ENCODE data around the gene APC2. TPM values are rescaled to one million over a fixed set of nuclear protein-coding genes. Genes with fewer than 3 reads are reported as not detected.

Gene APC2
- total RNA-seq, 1 experiment from 2014 or later = 11.9 TPM

DNA sequence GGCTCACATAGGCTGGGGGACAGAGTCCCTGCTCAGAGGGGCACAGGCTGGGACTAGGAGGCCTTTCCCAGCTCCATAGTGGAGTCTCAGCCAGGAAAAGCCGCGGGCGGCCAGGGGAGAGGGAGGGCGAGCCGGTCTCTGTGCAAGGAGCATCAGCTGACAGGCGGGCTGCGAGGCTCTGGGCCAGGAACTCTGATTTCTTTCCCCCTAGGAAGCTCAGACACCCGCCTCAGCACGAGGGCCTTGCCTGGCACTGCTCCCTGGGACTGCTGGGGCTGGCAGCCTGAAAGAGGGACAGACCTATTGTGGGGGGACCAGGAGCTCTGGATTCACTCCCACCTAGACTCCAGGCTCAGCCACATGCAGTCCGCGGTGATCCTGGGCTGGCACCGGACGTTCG is 71.7 kb downstream of the APC2 start:
- no peak for TF ChIP-seq POLR2AphosphoS5 (IDR thresholded peaks at IDR 0.05; ENCODE audit: low read depth, low read length)
- TF ChIP-seq, protein P1, sequence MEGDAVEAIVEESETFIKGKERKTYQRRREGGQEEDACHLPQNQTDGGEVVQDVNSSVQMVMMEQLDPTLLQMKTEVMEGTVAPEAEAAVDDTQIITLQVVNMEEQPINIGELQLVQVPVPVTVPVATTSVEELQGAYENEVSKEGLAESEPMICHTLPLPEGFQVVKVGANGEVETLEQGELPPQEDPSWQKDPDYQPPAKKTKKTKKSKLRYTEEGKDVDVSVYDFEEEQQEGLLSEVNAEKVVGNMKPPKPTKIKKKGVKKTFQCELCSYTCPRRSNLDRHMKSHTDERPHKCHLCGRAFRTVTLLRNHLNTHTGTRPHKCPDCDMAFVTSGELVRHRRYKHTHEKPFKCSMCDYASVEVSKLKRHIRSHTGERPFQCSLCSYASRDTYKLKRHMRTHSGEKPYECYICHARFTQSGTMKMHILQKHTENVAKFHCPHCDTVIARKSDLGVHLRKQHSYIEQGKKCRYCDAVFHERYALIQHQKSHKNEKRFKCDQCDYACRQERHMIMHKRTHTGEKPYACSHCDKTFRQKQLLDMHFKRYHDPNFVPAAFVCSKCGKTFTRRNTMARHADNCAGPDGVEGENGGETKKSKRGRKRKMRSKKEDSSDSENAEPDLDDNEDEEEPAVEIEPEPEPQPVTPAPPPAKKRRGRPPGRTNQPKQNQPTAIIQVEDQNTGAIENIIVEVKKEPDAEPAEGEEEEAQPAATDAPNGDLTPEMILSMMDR (IDR thresholded peaks at IDR 0.05) = no peak
- TF ChIP-seq SIN3A (IDR thresholded peaks at IDR 0.05; ENCODE audit: borderline replicate concordance, insufficient read depth, low read depth, low read length) = no peak
- TF ChIP-seq, protein P2, sequence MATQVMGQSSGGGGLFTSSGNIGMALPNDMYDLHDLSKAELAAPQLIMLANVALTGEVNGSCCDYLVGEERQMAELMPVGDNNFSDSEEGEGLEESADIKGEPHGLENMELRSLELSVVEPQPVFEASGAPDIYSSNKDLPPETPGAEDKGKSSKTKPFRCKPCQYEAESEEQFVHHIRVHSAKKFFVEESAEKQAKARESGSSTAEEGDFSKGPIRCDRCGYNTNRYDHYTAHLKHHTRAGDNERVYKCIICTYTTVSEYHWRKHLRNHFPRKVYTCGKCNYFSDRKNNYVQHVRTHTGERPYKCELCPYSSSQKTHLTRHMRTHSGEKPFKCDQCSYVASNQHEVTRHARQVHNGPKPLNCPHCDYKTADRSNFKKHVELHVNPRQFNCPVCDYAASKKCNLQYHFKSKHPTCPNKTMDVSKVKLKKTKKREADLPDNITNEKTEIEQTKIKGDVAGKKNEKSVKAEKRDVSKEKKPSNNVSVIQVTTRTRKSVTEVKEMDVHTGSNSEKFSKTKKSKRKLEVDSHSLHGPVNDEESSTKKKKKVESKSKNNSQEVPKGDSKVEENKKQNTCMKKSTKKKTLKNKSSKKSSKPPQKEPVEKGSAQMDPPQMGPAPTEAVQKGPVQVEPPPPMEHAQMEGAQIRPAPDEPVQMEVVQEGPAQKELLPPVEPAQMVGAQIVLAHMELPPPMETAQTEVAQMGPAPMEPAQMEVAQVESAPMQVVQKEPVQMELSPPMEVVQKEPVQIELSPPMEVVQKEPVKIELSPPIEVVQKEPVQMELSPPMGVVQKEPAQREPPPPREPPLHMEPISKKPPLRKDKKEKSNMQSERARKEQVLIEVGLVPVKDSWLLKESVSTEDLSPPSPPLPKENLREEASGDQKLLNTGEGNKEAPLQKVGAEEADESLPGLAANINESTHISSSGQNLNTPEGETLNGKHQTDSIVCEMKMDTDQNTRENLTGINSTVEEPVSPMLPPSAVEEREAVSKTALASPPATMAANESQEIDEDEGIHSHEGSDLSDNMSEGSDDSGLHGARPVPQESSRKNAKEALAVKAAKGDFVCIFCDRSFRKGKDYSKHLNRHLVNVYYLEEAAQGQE (IDR thresholded peaks at IDR 0.05; ENCODE audit: insufficient read depth in 1 of 2, low read depth in 2 of 2, low read length in 1 of 2) = no peak
- TF ChIP-seq TCF7L2 (IDR thresholded peaks at IDR 0.05; ENCODE audit: low read depth, low read length) = no peak
- no peaks in the 10 kb centered on the region for H3K4me1 ChIP-seq (ENCODE audit: control insufficient read depth, insufficient read depth, low read length)
- POLR2A ChIA-PET = interaction anchor here (0.6 kb wide), 1 partner anchor 158 kb away, joined by 6 read pairs; no protein-coding TSS in a partner anchor
- BruUV-seq (replicated peaks) = no TSS peak
- no peak overlapping the region for H3K4me3 ChIP-seq (ENCODE audit: low read depth in 2 of 2, low read length in 2 of 2)
- H3K27me3 ChIP-seq (ENCODE audit: control insufficient read depth, insufficient read depth, low read length) = no peaks in the 10 kb centered on the region; the same call in 1 of the 2 replicates
- H3K9me3 ChIP-seq (ENCODE audit: control insufficient read depth, insufficient read depth, low read depth, low read length) = no peaks in the 10 kb centered on the region
- DNase-seq (ENCODE audit: low read depth, low spot score) (no peak), ATAC-seq (peak; percentile 36; the same call in 1 of the 2 replicates)
- CTCF ChIA-PET = interaction anchor here (0.7 kb wide), 1 partner anchor 20 kb away, joined by 6 read pairs; no protein-coding TSS in a partner anchor
- H3K27ac ChIP-seq (ENCODE audit: low read length) = no peak overlapping the region
- in situ Hi-C loops (cut with HindIII; ENCODE audit: low pct_unique_long_range_greater_than_20kb, low sequenced_read_pairs) = no loop called here
- H3K36me3 ChIP-seq (ENCODE audit: control insufficient read depth, insufficient read depth, low read length) = no peaks in the 10 kb centered on the region
- intact Hi-C loops (cut with micrococcal nuclease; ENCODE audit: unreplicated experiment) = no loop called here

DNA sequence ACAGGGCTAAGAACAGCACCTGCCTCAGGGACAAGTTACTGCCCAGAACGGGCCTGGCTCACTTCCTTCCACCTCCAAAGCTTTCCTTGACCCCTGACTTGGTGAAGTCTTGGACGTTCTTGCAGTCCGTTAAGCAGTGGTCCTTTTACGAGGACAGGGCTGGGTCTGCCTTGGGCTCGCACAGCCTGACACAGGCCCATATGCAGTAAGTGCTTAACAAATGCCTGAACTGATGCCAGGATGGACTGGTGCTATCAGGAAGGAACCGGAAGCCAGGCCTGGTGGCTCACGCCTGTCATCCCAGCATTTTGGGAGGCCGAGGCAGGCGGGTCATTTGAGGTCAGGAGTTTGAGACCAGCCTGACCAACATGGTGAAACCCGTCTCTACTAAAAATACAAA is 72.1 kb downstream of the APC2 start:
- no peaks in the 10 kb centered on the region; the same call in 1 of the 2 replicates for H3K27me3 ChIP-seq (ENCODE audit: control insufficient read depth, insufficient read depth, low read length)
- CTCF ChIA-PET = no interaction called here
- DNase-seq (ENCODE audit: low read depth, low spot score) = no peak

More for the DNA sequence above, 72.1 kb downstream of the APC2 start:
- intact Hi-C loops (cut with micrococcal nuclease; ENCODE audit: unreplicated experiment) (no loop called here), in situ Hi-C loops (cut with HindIII; ENCODE audit: low pct_unique_long_range_greater_than_20kb, low sequenced_read_pairs) (no loop called here)
- TF ChIP-seq TCF7L2 (IDR thresholded peaks at IDR 0.05; ENCODE audit: low read depth, low read length) (no peak), SIN3A (IDR thresholded peaks at IDR 0.05; ENCODE audit: borderline replicate concordance, insufficient read depth, low read depth, low read length) (no peak), POLR2AphosphoS5 (IDR thresholded peaks at IDR 0.05; ENCODE audit: low read depth, low read length) (no peak)
- TF ChIP-seq, protein P1 (IDR thresholded peaks at IDR 0.05) = no peak
- TF ChIP-seq, protein P2 (IDR thresholded peaks at IDR 0.05; ENCODE audit: insufficient read depth in 1 of 2, low read depth in 2 of 2, low read length in 1 of 2) = no peak
- POLR2A ChIA-PET = no interaction called here
- no peak; the same call in 1 of the 2 replicates for ATAC-seq
- H3K36me3 ChIP-seq (ENCODE audit: control insufficient read depth, insufficient read depth, low read length) = no peaks in the 10 kb centered on the region
- BruUV-seq (replicated peaks) = no TSS peak
- H3K4me1 ChIP-seq (ENCODE audit: control insufficient read depth, insufficient read depth, low read length) = no peaks in the 10 kb centered on the region
- no peak overlapping the region for H3K4me3 ChIP-seq (ENCODE audit: low read depth in 2 of 2, low read length in 2 of 2)
- H3K27ac ChIP-seq (ENCODE audit: low read length) = no peak overlapping the region
- no peaks in the 10 kb centered on the region for H3K9me3 ChIP-seq (ENCODE audit: control insufficient read depth, insufficient read depth, low read depth, low read length)

Measured in Panc1 (cell line).